AG04449 (cell line): ENCODE data around the gene CDO1.
"Not testable (repeated sequence)": the region's sequence is repeated elsewhere in the genome, so short reads cannot be mapped to it uniquely, and the experiment has no call there.

ENCODE experiments used
- CTCF ChIA-PET: fragments of 350-600 bp; formaldehyde crosslinking; extraction: SDS; loops from one replicate; lab custom pipeline; 2021; ENCODE audit warnings: antibody characterized with exemption; lab: Yijun Ruan, JAX
- POLR2A ChIA-PET: fragments of 400-600, 350-600 bp; formaldehyde crosslinking; extraction: SDS; loops from one replicate; lab custom pipeline; 2020; ENCODE audit warnings: antibody characterized with exemption, inconsistent platforms; lab: Yijun Ruan, JAX
- DNase-seq: peaks from one replicate; pipeline ENCODE4 v3.0.0-alpha.2; 2010; ENCODE audit warnings: low read depth, low spot score
- H3K4me3 ChIP-seq: 2 replicates; pipeline ENCODE4 v1.5.1; 2011; ENCODE audit warnings: low read depth, mild to moderate bottlenecking, control low read depth, low read length
- TF ChIP-seq, protein P1 (sequence below): IDR thresholded peaks from one replicate; pipeline ENCODE4 v1.5.1; 2011; ENCODE audit warnings: mild to moderate bottlenecking, moderate library complexity, low read length, control low read depth, inconsistent platforms; ENCODE audit not compliant: insufficient read depth; ENCODE audit errors: missing control alignments

Gene CDO1

DNA sequence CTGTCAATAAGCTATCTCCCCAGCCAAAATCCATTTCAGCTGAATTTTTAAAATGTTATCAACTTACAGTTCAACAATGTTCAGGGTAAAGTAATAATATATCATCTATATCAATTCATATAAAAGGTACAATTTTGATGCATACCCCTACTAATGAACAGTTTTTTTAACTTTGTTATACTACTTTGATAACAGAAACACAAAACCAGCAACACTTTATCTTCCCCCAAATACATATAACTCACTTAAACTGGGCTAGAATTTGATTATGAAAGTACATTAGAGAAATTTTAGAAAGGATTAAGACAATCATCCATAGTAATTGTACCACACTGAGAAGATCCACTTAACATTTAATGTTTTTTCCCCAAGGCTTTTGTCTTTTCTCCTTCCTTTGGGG is 5.1 kb downstream of the CDO1 start:
- DNase-seq, result no peak
- TF ChIP-seq, protein P1, sequence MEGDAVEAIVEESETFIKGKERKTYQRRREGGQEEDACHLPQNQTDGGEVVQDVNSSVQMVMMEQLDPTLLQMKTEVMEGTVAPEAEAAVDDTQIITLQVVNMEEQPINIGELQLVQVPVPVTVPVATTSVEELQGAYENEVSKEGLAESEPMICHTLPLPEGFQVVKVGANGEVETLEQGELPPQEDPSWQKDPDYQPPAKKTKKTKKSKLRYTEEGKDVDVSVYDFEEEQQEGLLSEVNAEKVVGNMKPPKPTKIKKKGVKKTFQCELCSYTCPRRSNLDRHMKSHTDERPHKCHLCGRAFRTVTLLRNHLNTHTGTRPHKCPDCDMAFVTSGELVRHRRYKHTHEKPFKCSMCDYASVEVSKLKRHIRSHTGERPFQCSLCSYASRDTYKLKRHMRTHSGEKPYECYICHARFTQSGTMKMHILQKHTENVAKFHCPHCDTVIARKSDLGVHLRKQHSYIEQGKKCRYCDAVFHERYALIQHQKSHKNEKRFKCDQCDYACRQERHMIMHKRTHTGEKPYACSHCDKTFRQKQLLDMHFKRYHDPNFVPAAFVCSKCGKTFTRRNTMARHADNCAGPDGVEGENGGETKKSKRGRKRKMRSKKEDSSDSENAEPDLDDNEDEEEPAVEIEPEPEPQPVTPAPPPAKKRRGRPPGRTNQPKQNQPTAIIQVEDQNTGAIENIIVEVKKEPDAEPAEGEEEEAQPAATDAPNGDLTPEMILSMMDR, result no peak
- CTCF ChIA-PET, result no interaction called here
- POLR2A ChIA-PET, result no interaction called here
- H3K4me3 ChIP-seq, result no peak overlapping the region

DNA sequence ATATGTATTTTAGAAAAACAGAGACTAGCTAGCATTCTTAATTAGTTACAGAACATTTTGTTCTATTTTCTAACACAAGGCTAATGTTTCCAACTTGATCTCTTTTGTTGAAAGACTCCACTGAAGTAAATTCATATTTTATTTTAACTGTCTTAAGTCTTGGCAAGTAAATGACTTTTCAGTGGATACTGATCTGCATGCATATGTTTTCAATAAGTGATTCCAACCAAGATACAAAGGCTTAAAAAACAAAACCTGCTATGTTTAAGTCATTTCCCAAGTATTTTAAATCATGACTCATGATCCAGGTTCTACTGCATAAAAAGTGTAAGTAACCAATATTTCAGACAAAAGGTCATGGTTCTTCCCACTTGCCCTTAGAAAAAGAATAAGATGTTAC is 5.7 kb downstream of the CDO1 start:
- no peak overlapping the region for H3K4me3 ChIP-seq
- TF ChIP-seq, protein P1, result no peak
- DNase-seq, result peak; percentile 23
- ChIA-PET CTCF (interaction anchor here (1.5 kb wide), 1 partner anchor 175 kb away, joined by 3 read pairs; no protein-coding TSS in a partner anchor), POLR2A (no interaction called here)

DNA sequence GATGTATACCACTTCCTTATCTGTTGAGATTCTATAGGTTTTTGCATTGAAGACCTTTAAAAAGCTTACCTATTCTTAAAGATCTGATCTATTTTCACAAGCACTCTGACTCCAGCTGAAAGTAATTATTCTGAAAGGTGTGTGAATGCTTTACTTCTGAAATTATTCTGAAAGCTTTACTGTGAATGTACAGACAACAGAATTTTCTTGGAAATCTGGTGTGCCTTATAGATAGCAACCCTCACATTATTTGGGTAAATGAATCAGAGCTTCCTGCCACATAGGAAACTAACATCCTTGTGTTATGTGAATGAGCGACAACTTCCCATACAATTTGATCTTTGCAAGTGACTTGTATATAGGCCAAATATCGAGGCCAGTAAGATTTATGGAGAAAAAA is 6.5 kb downstream of the CDO1 start:
- TF ChIP-seq, protein P1, result no peak
- DNase-seq, result no peak
- POLR2A ChIA-PET, result no interaction called here
- no peak overlapping the region for H3K4me3 ChIP-seq
- CTCF ChIA-PET, result interaction anchor here (0.6 to 1.5 kb wide), 3 partner anchors 21 to 258 kb away, joined by 3 to 4 read pairs (median 3); no protein-coding TSS in a partner anchor

DNA sequence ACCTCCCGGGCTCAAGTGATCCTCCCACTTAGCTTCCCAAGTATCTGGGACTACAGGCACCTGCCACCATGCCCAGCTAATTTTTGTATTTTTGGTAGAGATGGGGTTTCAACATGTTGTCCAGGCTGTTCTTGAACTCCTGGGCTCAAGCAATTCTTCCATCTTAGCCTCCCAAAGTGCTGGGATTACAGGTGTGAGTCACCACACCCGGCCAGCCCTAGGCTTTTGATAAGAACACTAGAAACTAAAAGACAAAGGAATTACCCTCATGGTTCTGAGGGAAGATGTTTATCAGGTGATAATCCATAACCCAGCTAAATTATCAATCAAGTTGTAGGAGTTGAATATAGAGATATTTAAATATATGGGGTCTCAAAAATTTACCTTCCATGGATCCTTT is 8.4 kb downstream of the CDO1 start:
- H3K4me3 ChIP-seq, POLR2A ChIA-PET, DNase-seq: not testable (repeated sequence)
- CTCF ChIA-PET, result interaction anchor here (1.4 kb wide), 1 partner anchor 24 kb away, joined by 4 read pairs; no protein-coding TSS in a partner anchor

DNA sequence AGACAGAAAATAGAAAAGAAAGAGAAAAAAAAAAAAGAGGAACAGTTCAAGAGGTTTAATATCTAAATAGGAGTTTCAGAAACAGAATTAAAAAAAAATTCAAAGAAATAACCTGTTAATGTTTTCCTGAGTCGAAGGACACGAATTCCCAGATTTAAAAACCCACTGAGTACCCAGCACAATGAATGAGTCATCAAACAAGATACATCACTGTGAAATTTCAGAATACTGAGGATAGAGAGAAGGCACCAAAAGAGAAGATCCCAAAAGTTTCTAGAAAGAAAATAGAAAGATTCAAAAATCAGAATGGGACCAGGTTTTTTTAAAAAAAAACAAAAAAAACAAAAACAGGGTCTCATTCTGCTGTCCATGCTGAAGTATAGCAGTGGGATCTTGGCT is 8.8 kb downstream of the CDO1 start:
- no peak overlapping the region for H3K4me3 ChIP-seq
- ChIA-PET POLR2A (no interaction called here), CTCF (interaction anchor here (1.4 kb wide), 1 partner anchor 24 kb away, joined by 4 read pairs; no protein-coding TSS in a partner anchor)
- no peak for DNase-seq
- TF ChIP-seq, protein P1, result no peak

DNA sequence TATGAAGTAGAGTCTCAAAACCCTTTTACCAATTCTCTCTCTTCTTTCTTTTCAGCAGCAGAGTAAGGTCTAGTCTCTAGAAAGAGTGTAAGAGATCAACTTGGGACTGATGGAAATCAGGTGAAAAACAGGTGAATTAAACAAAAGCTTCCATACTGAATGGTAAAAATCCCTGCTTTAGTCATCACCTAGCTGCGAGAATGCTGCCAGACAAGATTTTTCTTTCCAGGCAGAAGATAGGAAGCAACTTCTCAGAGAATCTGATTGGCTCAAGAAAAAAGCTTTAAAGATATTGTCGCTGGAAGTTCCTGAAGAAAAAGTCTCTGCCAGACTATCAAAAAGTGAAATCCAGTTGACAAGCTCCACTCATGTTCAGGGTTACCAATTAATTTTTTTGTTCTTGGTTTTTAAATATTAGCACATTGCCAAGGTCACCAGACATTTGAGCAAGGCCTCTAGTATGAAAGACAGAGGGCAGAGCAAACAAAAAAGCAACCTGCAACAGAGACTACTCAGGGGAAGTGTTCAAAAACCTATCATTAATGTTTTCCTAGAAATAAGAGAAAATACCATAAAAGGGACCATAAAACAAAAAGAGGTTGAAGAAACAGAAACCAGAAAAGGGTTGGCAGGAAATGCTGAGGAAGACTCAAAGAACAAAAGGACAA is 9.3 kb downstream of the CDO1 start:
- DNase-seq, result no peak
- CTCF ChIA-PET, result no interaction called here
- TF ChIP-seq, protein P1, result no peak
- POLR2A ChIA-PET, result no interaction called here
- H3K4me3 ChIP-seq, result no peak overlapping the region
